Type B pancreatic cell (in vitro differentiated cells): Measurements from ENCODE around the gene ZNF792. TPM values are rescaled to one million over a fixed set of nuclear protein-coding genes. Genes with fewer than 3 reads are reported as not detected.
"Not testable (repeated sequence)": the region's sequence is repeated elsewhere in the genome, so short reads cannot be mapped to it uniquely, and the experiment has no call there.

Experiments
- DNase-seq: peaks from one replicate; pipeline ENCODE4 v3.0.0; 2021; ENCODE audit warnings: mixed read lengths; ENCODE audit not compliant: unreplicated experiment; ENCODE audit errors: extremely low spot score
- H3K27ac Mint-ChIP-seq: 2 replicates; pipeline ENCODE4 v1.8.0; 2021; ENCODE audit warnings: mild to moderate bottlenecking, mixed read lengths
- H3K27me3 Mint-ChIP-seq: 2 replicates; pipeline ENCODE4 v1.8.0; 2021; ENCODE audit warnings: mixed read lengths
- H3K36me3 Mint-ChIP-seq: 2 replicates; pipeline ENCODE4 v1.8.0; 2021; ENCODE audit warnings: mixed read lengths
- H3K4me1 Mint-ChIP-seq: one replicate; pipeline ENCODE4 v1.8.0; 2021; ENCODE audit warnings: mixed read lengths; ENCODE audit not compliant: unreplicated experiment
- H3K4me3 Mint-ChIP-seq: 2 replicates; pipeline ENCODE4 v1.8.0; 2021; ENCODE audit warnings: mild to moderate bottlenecking, mixed read lengths
- H3K9me3 Mint-ChIP-seq: 2 replicates; pipeline ENCODE4 v1.8.0; 2021; ENCODE audit warnings: mixed read lengths
- CTCF ChIP-seq: fragments of 200-600 bp; sonication (generic); conservative IDR thresholded peaks from 2 replicates; pipeline ENCODE4 v1.5.0; 2021; ENCODE audit warnings: antibody characterized with exemption, mild to moderate bottlenecking
- total RNA-seq: library from RNA; stranded (reverse); gene quantifications from 2 replicates; pipeline ENCODE4 v1.2.1, GENCODE V29; 2021; ENCODE audit warnings: low replicate concordance

Gene ZNF792
- total RNA-seq, 1 donor from 2014 or later = 6.5 TPM

- no peak for TF ChIP-seq CTCF
- no peak for DNase-seq
- no peak overlapping the region for H3K27ac Mint-ChIP-seq
- H3K4me3 Mint-ChIP-seq = no peak overlapping the region
- H3K4me1 Mint-ChIP-seq = peaks cover 12% of the 10 kb centered on the region
- H3K36me3 Mint-ChIP-seq = peaks cover 14% of the 10 kb centered on the region
- H3K9me3 Mint-ChIP-seq = no peaks in the 10 kb centered on the region
- H3K27me3 Mint-ChIP-seq = no peaks in the 10 kb centered on the region
These were observed 45.7 kb upstream of the ZNF792 start for GRCh38 chr19:35009424-35010415.

- Mint-ChIP-seq H3K27ac (no peak overlapping the region), H3K27me3 (no peaks in the 10 kb centered on the region), H3K4me1 (peaks cover 17% of the 10 kb centered on the region), H3K36me3 (peaks cover 13% of the 10 kb centered on the region), H3K4me3 (no peak overlapping the region), H3K9me3 (no peaks in the 10 kb centered on the region)
- DNase-seq = no peak
- TF ChIP-seq CTCF = no peak
These were observed 44.9 kb upstream of the ZNF792 start for GRCh38 chr19:35008891-35009341.

DNA sequence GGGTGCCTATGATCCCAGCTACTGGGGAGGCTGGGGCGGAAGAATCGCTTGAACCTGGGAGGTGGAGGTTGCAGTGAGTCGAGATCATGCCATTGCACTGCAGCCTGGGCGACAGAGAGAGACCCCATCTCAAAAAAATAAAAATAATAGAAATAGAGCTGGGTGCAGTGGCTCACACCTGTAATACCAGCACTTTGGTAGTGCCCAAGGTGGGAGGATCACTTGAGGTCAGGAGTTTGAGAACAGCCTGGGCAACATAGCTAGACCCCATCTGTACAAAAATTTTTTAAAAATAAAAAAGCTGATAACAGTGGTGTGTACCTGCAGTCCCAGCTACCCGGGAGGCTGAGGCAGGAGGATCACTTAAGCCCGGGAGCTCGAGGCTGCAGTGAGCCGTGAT lies 43.4 kb upstream of the ZNF792 start:
- not testable (repeated sequence) for H3K27ac Mint-ChIP-seq, H3K4me3 Mint-ChIP-seq, DNase-seq, H3K27me3 Mint-ChIP-seq, H3K36me3 Mint-ChIP-seq, H3K9me3 Mint-ChIP-seq
- peaks cover 24% of the 10 kb centered on the region for H3K4me1 Mint-ChIP-seq

- Mint-ChIP-seq H3K27me3 (no peaks in the 10 kb centered on the region), H3K9me3 (no peaks in the 10 kb centered on the region), H3K4me3 (peak overlapping the region; percentile 2), H3K36me3 (peaks cover 10% of the 10 kb centered on the region), H3K4me1 (peaks cover 28% of the 10 kb centered on the region), H3K27ac (peak overlapping the region; percentile 77)
- TF ChIP-seq CTCF = no peak
- no peak for DNase-seq
These were observed 43.0 kb upstream of the ZNF792 start for GRCh38 chr19:35006999-35007365.

DNA sequence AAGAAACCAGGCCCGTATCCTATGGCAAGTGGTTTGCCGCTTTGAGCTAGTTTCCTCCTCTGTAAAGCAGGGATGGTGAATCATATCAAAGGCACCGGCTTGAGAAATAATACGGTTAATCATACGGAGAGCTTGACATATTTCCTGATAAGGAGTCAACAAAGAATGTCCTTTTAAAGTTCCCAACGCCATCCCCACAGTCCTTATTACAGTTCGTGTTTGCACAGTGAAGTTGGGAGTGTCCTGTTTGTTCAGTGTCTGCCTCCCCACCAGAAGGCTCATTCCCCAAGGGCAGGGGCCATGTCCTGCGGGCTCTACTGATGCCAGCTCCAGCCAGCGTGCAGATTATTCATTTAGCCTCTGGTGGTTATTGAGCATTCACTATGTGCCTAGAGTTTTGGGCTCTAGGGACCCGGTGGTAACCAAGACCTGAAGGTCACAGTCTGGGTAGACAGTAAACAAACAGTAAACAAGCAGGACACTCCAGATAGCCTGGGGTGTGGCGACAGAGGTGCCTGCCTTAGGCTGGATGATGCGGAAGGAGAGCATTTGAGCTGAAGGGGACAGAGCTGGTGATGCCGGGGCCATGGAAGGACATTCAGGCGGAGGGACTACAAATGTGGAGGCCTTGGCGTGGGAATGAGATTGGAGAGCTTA lies 42.4 kb upstream of the ZNF792 start:
- peak overlapping the region; percentile 77 for H3K27ac Mint-ChIP-seq

GRCh38 chr19:35006007-35006341 lies 41.9 kb upstream of the ZNF792 start:
- H3K27me3 Mint-ChIP-seq, DNase-seq: not testable (repeated sequence)
- H3K27ac Mint-ChIP-seq = peak overlapping the region; percentile 23

More for the DNA sequence above, 42.4 kb upstream of the ZNF792 start:
- H3K4me1 Mint-ChIP-seq = peaks cover 31% of the 10 kb centered on the region
- peak overlapping the region; percentile 2 for H3K4me3 Mint-ChIP-seq
- H3K9me3 Mint-ChIP-seq = no peaks in the 10 kb centered on the region
- no peak for TF ChIP-seq CTCF
- no peak for DNase-seq
- no peaks in the 10 kb centered on the region for H3K27me3 Mint-ChIP-seq
- peaks cover 10% of the 10 kb centered on the region for H3K36me3 Mint-ChIP-seq

More at GRCh38 chr19:35006007-35006341, 41.9 kb upstream of the ZNF792 start:
- not testable (repeated sequence) for H3K9me3 Mint-ChIP-seq, H3K4me3 Mint-ChIP-seq, H3K36me3 Mint-ChIP-seq
- H3K4me1 Mint-ChIP-seq = peaks cover 31% of the 10 kb centered on the region
